WTC11 (cell line): ENCODE results near the gene IFT25.

Source experiments
- CBFB ChIP-seq: sonication (generic); formaldehyde crosslinking; IDR thresholded peaks from 2 replicates; pipeline ENCODE4 v1.8.1; 2022; ENCODE audit warnings: mild to moderate bottlenecking, low read depth, missing genetic modification reagents
- TF ChIP-seq, protein P1 (sequence below): sonication (generic); formaldehyde crosslinking; IDR thresholded peaks from 2 replicates; pipeline ENCODE4 v1.8.0; 2022; ENCODE audit warnings: mild to moderate bottlenecking, missing genetic modification reagents

DNA sequence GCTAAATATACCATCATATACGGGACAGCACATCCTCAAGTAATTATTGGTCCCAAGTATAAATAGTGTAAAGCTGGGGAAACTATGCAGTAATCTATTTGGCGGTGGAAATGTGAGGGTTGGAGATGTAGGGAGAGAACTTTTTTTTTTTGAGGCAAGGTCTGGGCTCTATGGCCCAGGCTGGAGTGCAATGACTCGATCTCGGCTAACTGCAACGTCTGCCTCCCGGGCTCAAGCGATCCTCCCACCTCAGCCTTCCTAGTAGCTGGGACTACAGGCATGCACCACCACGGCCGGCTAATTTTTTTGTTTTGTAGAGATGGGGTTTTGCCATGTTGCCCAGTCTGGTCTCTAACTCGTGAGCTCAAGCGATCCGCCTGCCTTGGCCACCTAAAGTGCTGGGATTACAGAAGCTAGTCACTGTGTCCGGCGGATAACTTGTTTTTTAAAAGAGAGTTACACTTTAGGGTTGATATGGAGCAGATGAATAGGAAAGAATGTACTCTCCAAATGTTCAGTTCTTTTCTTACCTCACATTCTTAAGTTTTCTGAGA is 1.9 kb downstream of the IFT25 start:
- TF ChIP-seq CBFB (CRISPR knock-in tag): no peak
- TF ChIP-seq, protein P1, sequence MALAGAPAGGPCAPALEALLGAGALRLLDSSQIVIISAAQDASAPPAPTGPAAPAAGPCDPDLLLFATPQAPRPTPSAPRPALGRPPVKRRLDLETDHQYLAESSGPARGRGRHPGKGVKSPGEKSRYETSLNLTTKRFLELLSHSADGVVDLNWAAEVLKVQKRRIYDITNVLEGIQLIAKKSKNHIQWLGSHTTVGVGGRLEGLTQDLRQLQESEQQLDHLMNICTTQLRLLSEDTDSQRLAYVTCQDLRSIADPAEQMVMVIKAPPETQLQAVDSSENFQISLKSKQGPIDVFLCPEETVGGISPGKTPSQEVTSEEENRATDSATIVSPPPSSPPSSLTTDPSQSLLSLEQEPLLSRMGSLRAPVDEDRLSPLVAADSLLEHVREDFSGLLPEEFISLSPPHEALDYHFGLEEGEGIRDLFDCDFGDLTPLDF (CRISPR knock-in tag): no peak
